GM12878 (cell line): ENCODE results near the gene TTC39C. TPM values are rescaled to one million over a fixed set of nuclear protein-coding genes. Genes with fewer than 3 reads are reported as not detected.

Source experiments
- ATAC-seq: fragments of 200-7000 bp; cut with Tn5 transposase; 3 replicates; pipeline ENCODE4 v1.9.1; 2020; ENCODE audit warnings: mild to moderate bottlenecking, moderate library complexity
- BruUV-seq: library from RNA; stranded (reverse); fragments of 400-500 nt; replicated peaks from 2 replicates; lab custom pipeline; 2021; lab: Mats Ljungman, UMichigan
- CTCF ChIA-PET: fragments of 300-600 bp; sonication (Branson Sonifier 250); formaldehyde crosslinking; extraction: SDS; loops from one replicate; lab custom pipeline; 2021; ENCODE audit warnings: inconsistent platforms; lab: Yijun Ruan, JAX
- POLR2A ChIA-PET: fragments of 350-600 bp; formaldehyde crosslinking; extraction: SDS; loops from one replicate; lab custom pipeline; 2021; ENCODE audit warnings: inconsistent platforms; lab: Charles Lee
- RAD21 ChIA-PET: fragments of 300-600 bp; sonication (Branson Sonifier 250); formaldehyde crosslinking; loops from one replicate; lab custom pipeline; 2023; ENCODE audit warnings: antibody characterized with exemption; ENCODE audit not compliant: unreplicated experiment; lab: Charles Lee
- SMC1A ChIA-PET: fragments of 300-600 bp; sonication (Branson Sonifier 250); formaldehyde crosslinking; loops from one replicate; lab custom pipeline; 2023; ENCODE audit not compliant: unreplicated experiment, uncharacterized antibody; lab: Charles Lee
- DNase-seq: peaks from one replicate; pipeline ENCODE4 v3.0.0-alpha.2; 2011; ENCODE audit warnings: low read depth, low spot score
- FAIRE-seq: peaks from 3 replicates; lab custom pipeline; 2011; peaks lifted over from hg19 to GRCh38; lab: Jason Lieb, UNC
- H2AFZ ChIP-seq: 2 replicates; pipeline ENCODE4 v1.6.0; 2011; ENCODE audit warnings: low read depth, low read length, control low read depth; ENCODE audit not compliant: control insufficient read depth
- H3K27ac ChIP-seq: 2 replicates; pipeline ENCODE4 v1.5.1; 2011; ENCODE audit warnings: control low read depth; ENCODE audit not compliant: control insufficient read depth, insufficient read depth
- H3K27me3 ChIP-seq, 2 experiments: replicated peaks in 1 of 2; 2 replicates each; pipeline versions ENCODE4 v1.6.0 to v1.6.1; 2011; ENCODE audit warnings: low read length in 1 of 2; ENCODE audit not compliant: control insufficient read depth in 2 of 2, insufficient read depth in 2 of 2
- H3K36me3 ChIP-seq, 2 experiments: 2 replicates each; pipeline ENCODE4 v1.5.1; 2011; ENCODE audit warnings: low read length in 1 of 2; ENCODE audit not compliant: control insufficient read depth in 2 of 2, insufficient read depth in 2 of 2
- H3K4me1 ChIP-seq: 2 replicates; pipeline ENCODE4 v1.6.1; 2011; ENCODE audit warnings: mild to moderate bottlenecking, low read length, moderate library complexity, mixed read lengths; ENCODE audit not compliant: control insufficient read depth, insufficient read depth
- H3K4me2 ChIP-seq: 2 replicates; pipeline ENCODE4 v1.6.0; 2011; ENCODE audit warnings: control low read depth; ENCODE audit not compliant: control insufficient read depth, insufficient read depth
- H3K4me3 ChIP-seq: fragments of 200-600 bp; sonication (generic); 2 replicates; pipeline ENCODE4 v1.5.1; 2016
- H3K79me2 ChIP-seq: 2 replicates; pipeline ENCODE4 v1.6.0; 2011; ENCODE audit warnings: low read length; ENCODE audit not compliant: control insufficient read depth, insufficient read depth
- H3K9ac ChIP-seq: 2 replicates; pipeline ENCODE4 v1.8.0; 2011; ENCODE audit warnings: low read length, control low read depth, mixed read lengths; ENCODE audit not compliant: control insufficient read depth, insufficient read depth
- H3K9me3 ChIP-seq: replicated peaks from 3 replicates; pipeline ENCODE4 v1.5.1; 2011; ENCODE audit warnings: mild to moderate bottlenecking, low read length; ENCODE audit not compliant: control insufficient read depth, insufficient read depth
- H4K20me1 ChIP-seq: 2 replicates; pipeline ENCODE4 v1.6.0; 2011; ENCODE audit not compliant: control insufficient read depth, insufficient read depth
- ATF3 ChIP-seq: IDR thresholded peaks from 2 replicates; pipeline ENCODE4 v1.6.1; 2011; ENCODE audit warnings: low read depth, mild to moderate bottlenecking, low read length, moderate library complexity, borderline replicate concordance; ENCODE audit errors: extremely low read depth
- IKZF1 ChIP-seq: fragments of 450-650 bp; conservative IDR thresholded peaks from 2 replicates; pipeline ENCODE4 v1.6.1; 2017; ENCODE audit warnings: antibody characterized with exemption, mild to moderate bottlenecking
- NFYB ChIP-seq: IDR thresholded peaks from 2 replicates; pipeline ENCODE4 v1.6.1; 2011; ENCODE audit warnings: low read depth, mild to moderate bottlenecking, low read length, improper control_type of control experiment, moderate library complexity; ENCODE audit not compliant: insufficient read depth
- PKNOX1 ChIP-seq: fragments of 450-650 bp; IDR thresholded peaks from 2 replicates; pipeline ENCODE4 v1.6.1; 2016; ENCODE audit warnings: mild to moderate bottlenecking
- RCOR1 ChIP-seq: conservative IDR thresholded peaks from 2 replicates; pipeline ENCODE4 v1.6.1; 2012; ENCODE audit warnings: low read depth, low read length, improper control_type of control experiment
- SPI1 ChIP-seq: IDR thresholded peaks from 2 replicates; pipeline ENCODE4 v1.6.1; 2011; ENCODE audit warnings: low read depth, mild to moderate bottlenecking, low read length, moderate library complexity, borderline replicate concordance; ENCODE audit not compliant: insufficient read depth
- SUPT20H ChIP-seq: IDR thresholded peaks from 2 replicates; pipeline ENCODE4 v1.6.1; 2011; ENCODE audit warnings: low read depth, mild to moderate bottlenecking, low read length, moderate library complexity, borderline replicate concordance; ENCODE audit not compliant: control insufficient read depth
- ZBTB11 ChIP-seq: fragments of 450-650 bp; formaldehyde crosslinking; IDR thresholded peaks from 2 replicates; pipeline ENCODE4 v1.5.0; 2022; ENCODE audit warnings: mild to moderate bottlenecking, missing genetic modification characterization
- ZBTB33 ChIP-seq: fragments of 450-650 bp; IDR thresholded peaks from 2 replicates; pipeline ENCODE4 v1.6.1; 2017; ENCODE audit warnings: mild to moderate bottlenecking
- WGBS: methylation state at CpG from one replicate; pipeline ENCODE4 v1.1.6; 2016; ENCODE audit warnings: low lambda C conversion rate; ENCODE audit not compliant: insufficient replicate concordance, insufficient coverage; ENCODE audit errors: missing lambda C conversion rate; 5-methylcytosine and 5-hydroxymethylcytosine counted together
- in situ Hi-C: fragments of 300-500 bp; cut with MboI; formaldehyde crosslinking; loops from 9 replicates; pipeline ENCODE4 v1.14.3; 2018; ENCODE audit warnings: mixed read lengths
- intact Hi-C: fragments of 100-400 bp; cut with micrococcal nuclease; formaldehyde crosslinking; loops from one replicate; pipeline ENCODE4 v1.14.2; 2022; ENCODE audit not compliant: unreplicated experiment
- polyA plus RNA-seq, 11 experiments: library from polyadenylated mRNA; depleted of rRNA in 4 of 11; unstranded in 6 of 11; stranded (reverse) in 5 of 11; fragments of >200 nt; fragmentation: Nextera tagmentation in 4 of 11; fragmentation: Illumina TruSeq in 1 of 11; extraction: Ambion mirVana in 4 of 11; extraction: Trizol in 1 of 11; gene quantifications; 1 replicate in 1 of 11; 2 replicates in 10 of 11; pipeline versions ENCODE4 v1.2.1 to v1.2.3, GENCODE V29; 2011 to 2016; ENCODE audit warnings: inconsistent platforms in 2 of 11, missing spikeins in 2 of 11, low read depth in 1 of 11
- total RNA-seq, 4 experiments: library from RNA; depleted of rRNA in 3 of 4; stranded (reverse); fragments of >200 nt in 3 of 4; fragmentation: Illumina TruSeq in 1 of 4; extraction: Trizol in 1 of 4; gene quantifications; 2 replicates each; pipeline versions ENCODE4 v1.2.1 to v1.2.3, GENCODE V29; 2013 to 2021

TTC39C gene
- total and polyA plus RNA-seq, 10 of the 15 experiments (the other 5 are each of a cell fraction or from before 2014, with no cell fraction given): 21.1 to 91.0 (median 64.8) TPM

- H3K4me3 ChIP-seq: no peak overlapping the region
- H3K27ac ChIP-seq: no peak overlapping the region
- no peak overlapping the region for H3K9ac ChIP-seq
- intact Hi-C loops: no loop called here
- H3K9me3 ChIP-seq: no peaks in the 10 kb centered on the region
- DNase-seq: no peak
- no peaks in the 10 kb centered on the region for H3K36me3 ChIP-seq
- no peak overlapping the region for H3K4me2 ChIP-seq
- TF ChIP-seq SPI1 (peak; percentile 28; the same call in 1 of the 2 replicates), ZBTB33 (no peak)
- TF ChIP-seq, all 136 proteins: peak for 1
- no TSS peak for BruUV-seq
- ChIA-PET RAD21 (no interaction called here), CTCF (interaction anchor here (1.1 kb wide), 1 partner anchor 23 kb away, joined by 6 read pairs; no protein-coding TSS in a partner anchor), POLR2A (no interaction called here), SMC1A (no interaction called here)
- 34% methylated on average over 3 of the region's 3 CpGs for WGBS
- Histone ChIP-seq H4K20me1 (no peaks in the 10 kb centered on the region), H3K4me1 (no peaks in the 10 kb centered on the region), H3K79me2 (no peaks in the 10 kb centered on the region), H3K27me3 (no peaks in the 10 kb centered on the region), H2AFZ (no peak overlapping the region)
- ATAC-seq: peak; percentile 51
- in situ Hi-C loops: no loop called here
- FAIRE-seq: no peak
Observed at GRCh38 chr18:24153397-24153796, 138.8 kb downstream of the TTC39C start.

- BruUV-seq: no TSS peak
- intact Hi-C loops: no loop called here
- TF ChIP-seq SUPT20H (no peak), NFYB (no peak), ZBTB11 (CRISPR knock-in tag) (no peak), ATF3 (no peak), IKZF1 (no peak), PKNOX1 (no peak), RCOR1 (no peak)
Observed at GRCh38 chr18:24157855-24158254, 143.3 kb downstream of the TTC39C start.

More at GRCh38 chr18:24157855-24158254, 143.3 kb downstream of the TTC39C start:
- ChIA-PET RAD21 (no interaction called here), POLR2A (no interaction called here), SMC1A (no interaction called here), CTCF (interaction anchor here (1.8 kb wide), 1 partner anchor 19 kb away, joined by 5 read pairs; no protein-coding TSS in a partner anchor)
- Histone ChIP-seq H3K4me3 (no peak overlapping the region), H4K20me1 (no peaks in the 10 kb centered on the region), H3K36me3 (no peaks in the 10 kb centered on the region), H3K79me2 (no peaks in the 10 kb centered on the region), H3K27me3 (no peaks in the 10 kb centered on the region), H3K9ac (no peak overlapping the region), H3K4me2 (no peak overlapping the region), H2AFZ (no peak overlapping the region), H3K27ac (no peak overlapping the region), H3K4me1 (no peaks in the 10 kb centered on the region), H3K9me3 (no peaks in the 10 kb centered on the region)
- in situ Hi-C loops: no loop called here
- WGBS: 66% methylated on average over 3 of the region's 3 CpGs
- FAIRE-seq: no peak
- ATAC-seq: no peak
- DNase-seq: no peak
